ENCODE results near the gene DVL1. TPM values are rescaled to one million over a fixed set of nuclear protein-coding genes. Genes with fewer than 3 reads are reported as not detected.

The DVL1 gene
- polyA plus RNA-seq, 1 donor from 2014 or later: 100 TPM

- Histone ChIP-seq H3K9me2 (ENCODE audit: insufficient read depth, low read length) (no peaks in the 10 kb centered on the region), H3K4me3 (ENCODE audit: low read length) (no peak overlapping the region), H3F3A (ENCODE audit: insufficient read depth, low read length, poor library complexity, severe bottlenecking) (no peaks in the 10 kb centered on the region), H3K9me3 (ENCODE audit: low read length) (no peaks in the 10 kb centered on the region), H3K79me2 (replicated peaks; ENCODE audit: insufficient read depth, low read length) (no peaks in the 10 kb centered on the region), H4K20me1 (ENCODE audit: insufficient read depth) (no peaks in the 10 kb centered on the region), H3K36me3 (ENCODE audit: insufficient read depth, low read length) (no peaks in the 10 kb centered on the region), H3K4me2 (ENCODE audit: low read length) (no peak overlapping the region), H3K27me3 (ENCODE audit: insufficient read depth, low read depth, low read length) (no peaks in the 10 kb centered on the region), H2AFZ (ENCODE audit: low read depth, low read length) (no peak overlapping the region), H3K9ac (ENCODE audit: low read length) (no peak overlapping the region), H3K27ac (ENCODE audit: low read length) (no peak overlapping the region)
- TF ChIP-seq POLR2AphosphoS5 (IDR thresholded peaks at IDR 0.05): no peak
- no peak for TF ChIP-seq RAD21 (conservative IDR thresholded peaks at IDR 0.05)
- TF ChIP-seq REST (IDR thresholded peaks at IDR 0.05; ENCODE audit: borderline replicate concordance): no peak
- TF ChIP-seq EZH2 (IDR thresholded peaks at IDR 0.05; ENCODE audit: borderline replicate concordance, insufficient read depth, low read length, poor library complexity, severe bottlenecking): no peak
- TF ChIP-seq TAF1 (IDR thresholded peaks at IDR 0.05; ENCODE audit: low read depth): no peak
- no peak for TF ChIP-seq CTCF (IDR thresholded peaks at IDR 0.05; ENCODE audit: poor library complexity, severe bottlenecking)
- TF ChIP-seq SMC3 (conservative IDR thresholded peaks at IDR 0.05; ENCODE audit: poor library complexity): no peak
- no peak for TF ChIP-seq MXI1 (conservative IDR thresholded peaks at IDR 0.05; ENCODE audit: poor library complexity, severe bottlenecking)
- TF ChIP-seq EP300 (conservative IDR thresholded peaks at IDR 0.05; ENCODE audit: poor library complexity, severe bottlenecking): no peak
Observed at GRCh38 chr1:1338278-1338677, 10.9 kb downstream of the DVL1 start.

GRCh38 chr1:1337793-1338147, 11.4 kb downstream of the DVL1 start:
- no peaks in the 10 kb centered on the region for H3K36me3 ChIP-seq (ENCODE audit: insufficient read depth, low read length)
- no peak overlapping the region for H3K27ac ChIP-seq (ENCODE audit: low read length)
- H3K9me2 ChIP-seq (ENCODE audit: insufficient read depth, low read length): no peaks in the 10 kb centered on the region
- no peaks in the 10 kb centered on the region for H3K27me3 ChIP-seq (ENCODE audit: insufficient read depth, low read depth, low read length)
- H2AFZ ChIP-seq (ENCODE audit: low read depth, low read length): no peak overlapping the region
- H3K4me3 ChIP-seq (ENCODE audit: low read length): no peak overlapping the region
- no peaks in the 10 kb centered on the region for H3K79me2 ChIP-seq (replicated peaks; ENCODE audit: insufficient read depth, low read length)
- no peak overlapping the region for H3K4me2 ChIP-seq (ENCODE audit: low read length)
- no peaks in the 10 kb centered on the region for H4K20me1 ChIP-seq (ENCODE audit: insufficient read depth)
- no peak overlapping the region for H3K9ac ChIP-seq (ENCODE audit: low read length)
- H3K9me3 ChIP-seq (ENCODE audit: low read length): no peaks in the 10 kb centered on the region
- no peaks in the 10 kb centered on the region for H3F3A ChIP-seq (ENCODE audit: insufficient read depth, low read length, poor library complexity, severe bottlenecking)
- no peak for TF ChIP-seq MXI1 (conservative IDR thresholded peaks at IDR 0.05; ENCODE audit: poor library complexity, severe bottlenecking)
- TF ChIP-seq CTCF (IDR thresholded peaks at IDR 0.05; ENCODE audit: poor library complexity, severe bottlenecking): no peak
- TF ChIP-seq EZH2 (IDR thresholded peaks at IDR 0.05; ENCODE audit: borderline replicate concordance, insufficient read depth, low read length, poor library complexity, severe bottlenecking): no peak
- no peak for TF ChIP-seq REST (IDR thresholded peaks at IDR 0.05; ENCODE audit: borderline replicate concordance)
- TF ChIP-seq TAF1 (IDR thresholded peaks at IDR 0.05; ENCODE audit: low read depth): no peak
